NCI-H2107 treated with DMSO at 0.1 percent for 48 hours (cell line): ENCODE measurements around the gene EPHB4.
"Not testable (repeated sequence)": the region's sequence is repeated elsewhere in the genome, so short reads cannot be mapped to it uniquely, and the experiment has no call there.

ENCODE experiments used
- DNase-seq: peaks from one replicate; lab custom pipeline; 2025; ENCODE audit not compliant: unreplicated experiment; lab: John Stamatoyannopoulos, UW

Gene EPHB4

GRCh38 chr7:100791881-100792666, 35.2 kb downstream of the EPHB4 start:
- no peak for DNase-seq

GRCh38 chr7:100789055-100789454, 38.3 kb downstream of the EPHB4 start:
- no peak for DNase-seq

- no peak for DNase-seq
Observed at GRCh38 chr7:100786323-100786722, 41.0 kb downstream of the EPHB4 start.

GRCh38 chr7:100785878-100786277, 41.4 kb downstream of the EPHB4 start:
- DNase-seq = no peak

GRCh38 chr7:100783804-100784203, 43.5 kb downstream of the EPHB4 start:
- DNase-seq = no peak

GRCh38 chr7:100781255-100781654, 46.1 kb downstream of the EPHB4 start:
- no peak for DNase-seq

GRCh38 chr7:100779359-100779758, 48.0 kb downstream of the EPHB4 start:
- no peak for DNase-seq

DNA sequence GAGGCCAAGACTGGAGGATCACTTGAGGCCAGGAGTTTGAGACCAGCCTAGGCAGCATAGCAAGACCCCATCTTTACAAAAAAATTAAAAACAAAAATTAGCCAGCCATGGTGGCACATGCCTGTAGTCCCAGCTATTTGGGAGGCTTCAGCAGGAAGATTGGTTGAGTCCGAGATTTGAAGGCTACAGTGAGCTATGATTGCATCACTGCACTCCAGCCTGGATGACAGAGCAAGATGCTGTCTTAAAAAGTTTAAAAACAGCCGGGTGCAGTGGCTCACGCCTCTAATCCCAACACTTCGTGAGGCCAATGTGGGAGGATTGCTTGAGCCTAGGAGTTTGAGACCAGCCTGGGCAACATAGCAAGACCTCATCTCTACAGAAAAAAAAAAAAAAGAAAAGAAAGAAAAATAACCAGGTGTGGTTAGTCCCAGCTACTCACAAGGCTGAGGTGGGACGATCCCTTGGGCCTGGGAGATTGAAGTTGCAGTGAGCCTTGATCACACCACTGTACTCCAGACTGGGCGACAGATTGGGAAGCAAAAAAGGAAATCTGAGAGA, 49.2 kb downstream of the EPHB4 start:
- no peak for DNase-seq

DNA sequence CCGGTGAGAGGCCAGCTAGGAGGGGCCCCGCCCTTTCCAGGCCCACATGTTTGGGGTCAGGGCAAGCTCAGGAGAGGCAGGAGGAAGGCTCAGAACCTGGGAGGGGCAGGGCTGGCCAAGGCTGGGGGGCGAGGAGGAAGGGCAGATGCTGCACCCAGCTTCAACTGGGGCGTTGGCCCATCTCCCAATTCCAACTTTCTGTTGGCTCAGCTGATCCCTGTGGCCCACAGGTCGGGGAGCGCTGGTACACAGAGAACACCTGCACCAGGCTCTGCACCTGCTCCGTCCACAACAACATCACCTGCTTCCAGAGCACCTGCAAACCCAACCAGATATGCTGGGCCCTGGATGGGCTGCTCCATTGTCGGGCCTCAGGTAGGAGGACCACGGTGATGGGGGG, 53.8 kb downstream of the EPHB4 start:
- no peak for DNase-seq

- DNase-seq = no peak
Observed at GRCh38 chr7:100768784-100769183, 58.5 kb downstream of the EPHB4 start.

DNA sequence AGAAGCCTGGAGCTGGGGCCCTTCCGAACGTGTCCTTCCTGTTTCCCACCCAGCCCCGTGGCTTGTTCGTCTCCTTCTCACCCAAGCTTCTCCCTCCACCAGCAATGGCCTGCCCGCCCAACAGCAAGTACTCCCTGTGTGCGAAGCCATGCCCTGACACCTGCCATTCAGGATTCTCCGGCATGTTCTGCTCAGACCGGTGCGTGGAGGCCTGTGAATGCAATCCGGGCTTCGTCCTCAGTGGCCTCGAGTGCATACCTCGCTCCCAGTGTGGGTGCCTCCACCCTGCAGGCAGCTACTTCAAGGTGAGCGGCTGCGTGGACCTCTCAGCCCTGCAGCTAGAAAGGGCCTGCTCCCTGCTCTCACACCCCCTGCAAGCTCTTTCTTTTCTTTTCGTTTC, 62.1 kb downstream of the EPHB4 start:
- no peak for DNase-seq

- no peak for DNase-seq
Observed at GRCh38 chr7:100764841-100765240, 62.5 kb downstream of the EPHB4 start.

GRCh38 chr7:100763556-100764140, 63.7 kb downstream of the EPHB4 start:
- DNase-seq = no peak

DNA sequence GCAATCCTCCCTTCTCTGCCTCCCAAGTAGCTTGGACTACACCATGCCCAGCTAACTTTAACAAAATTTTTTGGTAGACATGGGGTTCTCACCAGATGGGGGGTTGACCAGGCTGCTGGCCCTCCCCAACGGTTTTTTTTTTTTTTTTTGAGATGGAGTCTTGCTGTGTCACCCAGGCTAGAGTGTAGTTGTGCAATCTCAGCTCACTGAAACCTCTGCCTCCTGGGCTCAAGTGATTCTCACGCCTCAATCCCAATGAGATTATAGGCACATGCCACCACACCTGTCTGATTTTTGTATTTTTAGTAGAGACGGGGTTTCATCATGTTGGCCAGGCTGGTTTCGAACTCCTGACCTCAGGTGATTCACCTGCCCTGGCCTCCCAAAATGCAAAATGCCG, 64.5 kb downstream of the EPHB4 start:
- DNase-seq = not testable (repeated sequence)

- DNase-seq = no peak
Observed at GRCh38 chr7:100759357-100760171, 67.8 kb downstream of the EPHB4 start.

DNA sequence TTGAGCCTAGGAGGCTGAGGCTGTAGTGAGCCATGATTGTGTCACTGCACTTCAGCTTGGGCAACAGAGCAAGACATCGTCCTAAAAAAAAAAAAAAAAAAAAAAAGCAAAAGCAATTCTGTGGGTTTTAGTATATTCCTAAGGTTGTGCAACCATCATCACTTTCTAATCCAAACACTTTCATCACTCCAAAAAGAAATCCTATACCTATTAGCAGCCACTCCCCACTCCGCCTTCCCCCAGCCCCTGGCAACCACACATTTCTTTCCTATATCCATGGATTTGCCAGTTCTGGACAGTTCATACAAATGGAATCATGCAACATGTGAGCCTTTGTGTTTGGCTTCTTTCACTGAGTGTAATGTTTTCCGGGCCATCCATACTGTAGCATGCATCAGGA, 73.6 kb downstream of the EPHB4 start:
- no peak for DNase-seq

DNA sequence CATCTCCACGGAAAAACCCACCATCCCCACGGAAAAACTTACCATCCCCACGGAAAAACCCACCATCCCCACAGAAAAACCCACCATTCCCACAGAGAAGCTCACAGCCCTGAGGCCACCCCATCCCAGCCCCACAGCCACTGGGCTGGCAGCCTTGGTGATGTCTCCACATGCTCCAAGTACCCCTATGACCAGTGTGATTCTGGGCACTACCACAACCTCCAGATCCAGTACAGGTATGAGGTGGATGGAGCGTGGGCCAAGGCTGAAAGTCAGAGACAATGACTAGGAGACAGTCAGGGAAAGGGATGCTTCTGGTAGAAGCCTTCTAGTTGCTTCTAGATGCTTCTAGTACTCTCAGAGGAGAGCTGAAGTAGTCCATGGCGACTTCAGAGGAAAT, 74.3 kb downstream of the EPHB4 start:
- DNase-seq = no peak
